Stimulated activated CD8-positive, alpha-beta memory T cell treated with anti-CD3 and anti-CD28 coated beads, Interleukin-4, amount 100 ng/mL, for 24 hours (primary cell): ENCODE measurements around the gene TDG.
"Not testable (repeated sequence)": the region's sequence is repeated elsewhere in the genome, so short reads cannot be mapped to it uniquely, and the experiment has no call there.

Source experiments
- DNase-seq: peaks from one replicate; pipeline ENCODE4 v3.0.0-alpha.2; 2020; ENCODE audit warnings: low read depth

The TDG gene

GRCh38 chr12:103960616-103961227, 5.0 kb upstream of the TDG start:
- DNase-seq, result no peak

- no peak for DNase-seq
These were observed 3.2 kb upstream of the TDG start for GRCh38 chr12:103962493-103962892.

GRCh38 chr12:103964805-103965204, 867 bp upstream of the TDG start:
- no peak for DNase-seq

GRCh38 chr12:103965255-103965589, 450 bp upstream of the TDG start:
- DNase-seq, result no peak

- no peak for DNase-seq
These were observed 1.1 kb downstream of the TDG start for GRCh38 chr12:103966736-103967135.

GRCh38 chr12:103969391-103969790, 3.7 kb downstream of the TDG start:
- no peak for DNase-seq

- no peak for DNase-seq
These were observed 8.2 kb downstream of the TDG start for GRCh38 chr12:103973909-103974308.

- DNase-seq, result no peak
These were observed 9.7 kb downstream of the TDG start for GRCh38 chr12:103975368-103975767.

GRCh38 chr12:103978384-103978982, 12.8 kb downstream of the TDG start:
- DNase-seq, result no peak

GRCh38 chr12:103986829-103987228, 21.2 kb downstream of the TDG start:
- no peak for DNase-seq

GRCh38 chr12:103994235-103994634, 28.6 kb downstream of the TDG start:
- no peak for DNase-seq

GRCh38 chr12:103996595-103996994, 30.9 kb downstream of the TDG start:
- DNase-seq, result no peak

GRCh38 chr12:103997286-103997900, 31.7 kb downstream of the TDG start:
- DNase-seq, result no peak

- DNase-seq, result no peak
These were observed 33.3 kb downstream of the TDG start for GRCh38 chr12:103998976-103999375.

- no peak for DNase-seq
These were observed 35.2 kb downstream of the TDG start for GRCh38 chr12:104000807-104001434.

GRCh38 chr12:104002686-104003085, 37.0 kb downstream of the TDG start:
- no peak for DNase-seq

GRCh38 chr12:104003596-104003995, 37.9 kb downstream of the TDG start:
- DNase-seq, result no peak

GRCh38 chr12:104006929-104007328, 41.3 kb downstream of the TDG start:
- DNase-seq, result no peak

- DNase-seq, result no peak
These were observed 44.4 kb downstream of the TDG start for GRCh38 chr12:104010121-104010520.

GRCh38 chr12:104010606-104011169, 45.0 kb downstream of the TDG start:
- no peak for DNase-seq

GRCh38 chr12:104011253-104011652, 45.6 kb downstream of the TDG start:
- no peak for DNase-seq

- no peak for DNase-seq
These were observed 46.7 kb downstream of the TDG start for GRCh38 chr12:104012331-104012730.

GRCh38 chr12:104021862-104022261, 56.2 kb downstream of the TDG start:
- not testable (repeated sequence) for DNase-seq
